Measurements from ENCODE around the gene CDKN2A. TPM values are rescaled to one million over a fixed set of nuclear protein-coding genes. Genes with fewer than 3 reads are reported as not detected.

CDKN2A gene
- total RNA-seq, 1 experiment from 2014 or later, result not detected

Other genes with a start within 250 kb of the CDKN2A start
- 9.6 TPM for gene MTAP, start 191.8 kb downstream of the CDKN2A start, total RNA-seq (2021; ENCODE audit: unreplicated experiment)
- gene CDKN2B-AS1, start 399 bp upstream of the CDKN2A start, total RNA-seq (2021; ENCODE audit: unreplicated experiment), result not detected
- 0.05 TPM for gene CDKN2B, start 14.9 kb upstream of the CDKN2A start, total RNA-seq (2021; ENCODE audit: unreplicated experiment)

Data from Panc1 (cell line).